Fibroblast of skin of scalp (primary cell): Measurements from ENCODE around the gene SNX15.

ENCODE experiments used
- DNase-seq: peaks from one replicate; pipeline ENCODE4 v3.0.0-alpha.2; 2013

SNX15 gene

GRCh38 chr11:65058012-65058411 is 30.8 kb downstream of the SNX15 start:
- DNase-seq, result no peak

GRCh38 chr11:65058419-65059054 is 31.3 kb downstream of the SNX15 start, which contains the start of gene NAALADL1:
TSS of gene NAALADL1 (minus strand) at chr11:65058553. CDS start at chr11:65058521, 32 bp downstream.
- DNase-seq, result no peak

GRCh38 chr11:65059523-65059922 is 32.3 kb downstream of the SNX15 start:
- no peak for DNase-seq

- no peak for DNase-seq
Measured at GRCh38 chr11:65059959-65060824, 33.0 kb downstream of the SNX15 start.

- DNase-seq, result peak; percentile 7
Measured at GRCh38 chr11:65060913-65061408, 33.7 kb downstream of the SNX15 start.

GRCh38 chr11:65063532-65063931 is 36.3 kb downstream of the SNX15 start:
- DNase-seq, result no peak

GRCh38 chr11:65064847-65065240 is 37.6 kb downstream of the SNX15 start:
- DNase-seq, result no peak

- no peak for DNase-seq
Measured at GRCh38 chr11:65065851-65066250, 38.6 kb downstream of the SNX15 start.

- no peak for DNase-seq
Measured at GRCh38 chr11:65066315-65066714, 39.1 kb downstream of the SNX15 start.

GRCh38 chr11:65066805-65067291 is 39.6 kb downstream of the SNX15 start:
- no peak for DNase-seq

- no peak for DNase-seq
Measured at GRCh38 chr11:65067446-65067845, 40.2 kb downstream of the SNX15 start.

- DNase-seq, result no peak
Measured at GRCh38 chr11:65069217-65069616, 42.0 kb downstream of the SNX15 start.

GRCh38 chr11:65071907-65072630 is 44.8 kb downstream of the SNX15 start:
- no peak for DNase-seq

- no peak for DNase-seq
Measured at GRCh38 chr11:65072631-65072966, 45.4 kb downstream of the SNX15 start.

- DNase-seq, result no peak
Measured at GRCh38 chr11:65077451-65077850, 50.2 kb downstream of the SNX15 start.

GRCh38 chr11:65078151-65078550 is 50.9 kb downstream of the SNX15 start:
- no peak for DNase-seq

- no peak for DNase-seq
Measured at GRCh38 chr11:65078786-65079342, 51.6 kb downstream of the SNX15 start.

- no peak for DNase-seq
Measured at GRCh38 chr11:65083134-65083833, 56.0 kb downstream of the SNX15 start.

- DNase-seq, result peak; percentile 97
Measured at GRCh38 chr11:65083834-65084597, 56.8 kb downstream of the SNX15 start, which contains the start of the genes CDCA5 and ZFPL1. TSS of gene CDCA5 (minus strand) at chr11:65084040. CDS start at chr11:65083978, 62 bp downstream. TSS of gene ZFPL1 (plus strand) at chr11:65084222. CDS start at chr11:65084699, 477 bp downstream.

GRCh38 chr11:65084598-65085375 is 57.5 kb downstream of the SNX15 start:
- DNase-seq, result no peak
